ENCODE data around the gene INSYN1. TPM values are rescaled to one million over a fixed set of nuclear protein-coding genes. Genes with fewer than 3 reads are reported as not detected.
A peak's percentile ranks its signal among the peaks of the same experiment; 100 is the strongest.
"Not testable (repeated sequence)": the region's sequence is repeated elsewhere in the genome, so short reads cannot be mapped to it uniquely, and the experiment has no call there.

The INSYN1 gene
- total and polyA plus RNA-seq, 2 donors (not counting 3 experiments of a cell fraction or from before 2014, with no cell fraction given) = 0.18 to 0.58 TPM

GRCh38 chr15:73702311-73703239 lies 50.6 kb downstream of the INSYN1 start:
- H3K36me3 ChIP-seq (ENCODE audit: control insufficient read depth in 2 of 2, extremely low read depth in 1 of 2, insufficient read depth in 2 of 2, low read length in 2 of 2) = peaks cover 0 to 14% of the 10 kb centered on the region in 2 experiments
- H3K79me2 ChIP-seq (ENCODE audit: control insufficient read depth, insufficient read depth, low read length); FAIRE-seq; POLR2A ChIA-PET; H3K4me3 ChIP-seq (replicated peaks in 1 of 3; ENCODE audit: insufficient read depth in 1 of 3, low read depth in 1 of 3, low read length in 3 of 3); H3K27me3 ChIP-seq (ENCODE audit: control insufficient read depth in 2 of 2, insufficient read depth in 2 of 2, low read length in 2 of 2); H3K9ac ChIP-seq (replicated peaks; ENCODE audit: extremely low read depth, insufficient read depth, low read length); H2AFZ ChIP-seq (ENCODE audit: low read depth, low read length); H3K9me3 ChIP-seq (replicated peaks; ENCODE audit: control insufficient read depth, insufficient read depth, low read length); H4K20me1 ChIP-seq (replicated peaks; ENCODE audit: control insufficient read depth, extremely low read depth, insufficient read depth, low read length); DNase-seq (ENCODE audit: low read depth, low spot score); H3K9me1 ChIP-seq (replicated peaks; ENCODE audit: control insufficient read depth, extremely low read depth, insufficient read depth, low read length); H3K4me2 ChIP-seq (ENCODE audit: insufficient read depth, low read length); dilution Hi-C loops (cut with MboI; ENCODE audit: extremely low pct_ligation_motif_present, low sequenced_read_pairs); H3K4me1 ChIP-seq (ENCODE audit: control insufficient read depth, extremely low read depth, insufficient read depth, low read length); H3K27ac ChIP-seq (ENCODE audit: insufficient read depth, low read depth, low read length); intact Hi-C loops (cut with micrococcal nuclease): not testable (repeated sequence)
- BruUV-seq (replicated peaks) = TSS peak; percentile 37
- CTCF ChIA-PET = interaction anchor here (0.9 to 9.0 kb wide), 5 partner anchors 21 to 462 kb away, joined by 3 to 368 read pairs (median 4); partner anchors contain the start of genes CD276 and NPTN

DNA sequence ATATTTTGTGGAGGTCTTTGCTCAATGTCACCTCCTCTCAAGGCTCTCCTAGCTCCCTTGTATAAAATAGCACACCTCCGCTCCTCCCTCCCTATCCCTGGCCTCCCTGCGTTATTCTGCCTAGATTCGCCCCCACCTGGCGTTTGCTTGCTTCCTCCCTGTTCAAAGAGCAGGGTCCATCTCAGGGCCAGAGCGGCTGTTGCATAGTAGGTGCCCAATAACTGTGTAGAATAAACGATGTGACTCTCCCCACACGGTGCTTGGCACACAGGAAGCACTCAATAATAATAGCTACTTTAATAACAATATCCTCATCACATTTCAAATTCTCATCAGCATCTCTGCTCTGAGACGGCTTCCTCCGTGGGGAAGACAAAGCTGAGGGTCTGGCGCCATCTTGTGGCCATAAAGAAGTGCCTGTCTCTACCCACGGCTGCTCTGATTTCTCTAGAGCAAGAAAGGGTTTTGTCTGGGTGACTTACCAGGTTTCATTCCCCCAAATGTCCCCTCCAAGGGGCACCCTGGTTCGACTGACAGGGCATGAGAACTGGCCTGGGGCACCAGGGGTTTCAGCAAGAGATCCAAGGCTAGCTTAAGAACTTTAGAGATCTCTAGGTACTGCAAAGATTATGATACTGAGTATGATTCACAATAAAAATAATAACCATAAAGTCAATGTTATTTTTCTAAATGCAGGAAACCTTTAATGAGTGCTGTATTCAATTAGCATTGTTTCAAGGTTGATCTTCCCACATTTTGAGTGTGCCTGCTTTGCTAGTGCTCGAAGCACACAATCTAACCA lies 52.9 kb downstream of the INSYN1 start:
- dilution Hi-C loops (cut with MboI; ENCODE audit: extremely low pct_ligation_motif_present, low sequenced_read_pairs) (no loop called here), intact Hi-C loops (cut with micrococcal nuclease) (loop anchor here (1.0 to 2.0 kb wide), 4 partner anchors 23 to 393 kb away; no protein-coding TSS in a partner anchor)
- no peaks in the 10 kb centered on the region for H3K9me1 ChIP-seq (replicated peaks; ENCODE audit: control insufficient read depth, extremely low read depth, insufficient read depth, low read length)
- DNase-seq (ENCODE audit: low read depth, low spot score) = peak; percentile 75
- H3K9me3 ChIP-seq (replicated peaks; ENCODE audit: control insufficient read depth, insufficient read depth, low read length) = no peaks in the 10 kb centered on the region
- no peaks in the 10 kb centered on the region for H3K27me3 ChIP-seq (ENCODE audit: control insufficient read depth in 2 of 2, insufficient read depth in 2 of 2, low read length in 2 of 2)
- TF ChIP-seq CTCF (IDR thresholded peaks at IDR 0.05; ENCODE audit: extremely low read depth in 1 of 2, insufficient read depth in 1 of 2, low read depth in 1 of 2, low read length in 2 of 2) (peak; percentile 87 to 93), JUN (IDR thresholded peaks at IDR 0.05; ENCODE audit: borderline replicate concordance, insufficient read depth, insufficient read length, low read depth) (no peak), EZH2 (IDR thresholded peaks at IDR 0.05; ENCODE audit: borderline replicate concordance, low read depth, low read length, severe bottlenecking) (no peak)
- peak; percentile 87 for FAIRE-seq
- no peak overlapping the region for H3K9ac ChIP-seq (replicated peaks; ENCODE audit: extremely low read depth, insufficient read depth, low read length)
- ChIA-PET POLR2A (no interaction called here), CTCF (interaction anchor here (0.6 to 9.0 kb wide), 34 partner anchors 9 to 459 kb away, joined by 3 to 368 read pairs (median 4); partner anchors contain the start of genes CD276 and NPTN)
- peaks cover 0 to 8% of the 10 kb centered on the region in 2 experiments for H3K36me3 ChIP-seq (ENCODE audit: control insufficient read depth in 2 of 2, extremely low read depth in 1 of 2, insufficient read depth in 2 of 2, low read length in 2 of 2)
- no peak overlapping the region for H3K27ac ChIP-seq (ENCODE audit: insufficient read depth, low read depth, low read length)
- peaks cover 21% of the 10 kb centered on the region for H3K4me1 ChIP-seq (ENCODE audit: control insufficient read depth, extremely low read depth, insufficient read depth, low read length)
- no peaks in the 10 kb centered on the region for H4K20me1 ChIP-seq (replicated peaks; ENCODE audit: control insufficient read depth, extremely low read depth, insufficient read depth, low read length)
- no peak overlapping the region for H2AFZ ChIP-seq (ENCODE audit: low read depth, low read length)
- H3K79me2 ChIP-seq (ENCODE audit: control insufficient read depth, insufficient read depth, low read length) = peaks cover 3% of the 10 kb centered on the region
- BruUV-seq (replicated peaks) = no TSS peak
- no peak overlapping the region for H3K4me2 ChIP-seq (ENCODE audit: insufficient read depth, low read length)
- no peak overlapping the region for H3K4me3 ChIP-seq (replicated peaks in 1 of 3; ENCODE audit: insufficient read depth in 1 of 3, low read depth in 1 of 3, low read length in 3 of 3)

Data from endothelial cell of umbilical vein (primary cell).